KMS-11 (cell line): ENCODE data around the gene IL10RA.

Source experiments
- H2AFZ ChIP-seq: fragments of 200-600 bp; sonication (generic); 2 replicates; pipeline ENCODE4 v1.6.1; 2016; ENCODE audit warnings: antibody characterized with exemption, mixed run types, low read depth
- H3K27ac ChIP-seq: fragments of 200-600 bp; sonication (generic); 2 replicates; pipeline ENCODE4 v1.6.1; 2016; ENCODE audit warnings: mild to moderate bottlenecking, mixed run types
- H3K27me3 ChIP-seq: fragments of 200-600 bp; sonication (generic); 2 replicates; pipeline ENCODE4 v1.6.1; 2017; ENCODE audit warnings: mild to moderate bottlenecking, low read depth, mixed run types, moderate library complexity; ENCODE audit not compliant: insufficient read depth
- H3K36me3 ChIP-seq: fragments of 200-600 bp; sonication (generic); 2 replicates; pipeline ENCODE4 v1.6.1; 2017; ENCODE audit warnings: mild to moderate bottlenecking, mixed run types; ENCODE audit not compliant: insufficient read depth
- H3K4me1 ChIP-seq: fragments of 200-600 bp; sonication (generic); 2 replicates; pipeline ENCODE4 v1.6.1; 2016; ENCODE audit warnings: mild to moderate bottlenecking, low read depth, mixed run types; ENCODE audit not compliant: poor library complexity, severe bottlenecking
- H3K4me2 ChIP-seq: fragments of 200-600 bp; sonication (generic); 2 replicates; pipeline ENCODE4 v1.7.0; 2016; ENCODE audit warnings: mild to moderate bottlenecking, mixed run types
- H3K4me3 ChIP-seq: fragments of 200-600 bp; sonication (generic); IDR thresholded peaks from 2 replicates; pipeline ENCODE4 v1.6.1; 2017; ENCODE audit warnings: low read depth, low read length, mixed read lengths; ENCODE audit not compliant: insufficient read depth
- H3K79me2 ChIP-seq: fragments of 200-600 bp; sonication (generic); 2 replicates; pipeline ENCODE4 v1.6.1; 2016; ENCODE audit warnings: low read depth, mixed run types; ENCODE audit not compliant: insufficient read depth
- H3K9ac ChIP-seq: fragments of 200-600 bp; sonication (generic); 2 replicates; pipeline ENCODE4 v1.6.1; 2016; ENCODE audit warnings: mild to moderate bottlenecking, mixed run types
- H4K20me1 ChIP-seq: fragments of 200-600 bp; sonication (generic); 2 replicates; pipeline ENCODE4 v1.6.1; 2016; ENCODE audit warnings: mild to moderate bottlenecking, mixed run types; ENCODE audit not compliant: insufficient read depth
- TF ChIP-seq, protein P1 (sequence below): fragments of 200-600 bp; sonication (generic); conservative IDR thresholded peaks from 2 replicates; pipeline ENCODE4 v1.6.1; 2017; ENCODE audit warnings: low read depth, mild to moderate bottlenecking, antibody characterized with exemption, low read length, moderate library complexity, mixed read lengths

IL10RA gene

GRCh38 chr11:117992136-117992535 is 5.9 kb downstream of the IL10RA start:
- Histone ChIP-seq H3K4me2 (peak overlapping the region; percentile 42; the same call in 1 of the 2 replicates), H3K4me3 (no peak overlapping the region), H3K36me3 (no peaks in the 10 kb centered on the region), H3K9ac (no peak overlapping the region), H4K20me1 (no peaks in the 10 kb centered on the region), H3K79me2 (no peaks in the 10 kb centered on the region), H2AFZ (no peak overlapping the region), H3K27me3 (no peaks in the 10 kb centered on the region), H3K27ac (no peak overlapping the region), H3K4me1 (peaks cover 31% of the 10 kb centered on the region)
- TF ChIP-seq, protein P1, sequence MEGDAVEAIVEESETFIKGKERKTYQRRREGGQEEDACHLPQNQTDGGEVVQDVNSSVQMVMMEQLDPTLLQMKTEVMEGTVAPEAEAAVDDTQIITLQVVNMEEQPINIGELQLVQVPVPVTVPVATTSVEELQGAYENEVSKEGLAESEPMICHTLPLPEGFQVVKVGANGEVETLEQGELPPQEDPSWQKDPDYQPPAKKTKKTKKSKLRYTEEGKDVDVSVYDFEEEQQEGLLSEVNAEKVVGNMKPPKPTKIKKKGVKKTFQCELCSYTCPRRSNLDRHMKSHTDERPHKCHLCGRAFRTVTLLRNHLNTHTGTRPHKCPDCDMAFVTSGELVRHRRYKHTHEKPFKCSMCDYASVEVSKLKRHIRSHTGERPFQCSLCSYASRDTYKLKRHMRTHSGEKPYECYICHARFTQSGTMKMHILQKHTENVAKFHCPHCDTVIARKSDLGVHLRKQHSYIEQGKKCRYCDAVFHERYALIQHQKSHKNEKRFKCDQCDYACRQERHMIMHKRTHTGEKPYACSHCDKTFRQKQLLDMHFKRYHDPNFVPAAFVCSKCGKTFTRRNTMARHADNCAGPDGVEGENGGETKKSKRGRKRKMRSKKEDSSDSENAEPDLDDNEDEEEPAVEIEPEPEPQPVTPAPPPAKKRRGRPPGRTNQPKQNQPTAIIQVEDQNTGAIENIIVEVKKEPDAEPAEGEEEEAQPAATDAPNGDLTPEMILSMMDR, result no peak

DNA sequence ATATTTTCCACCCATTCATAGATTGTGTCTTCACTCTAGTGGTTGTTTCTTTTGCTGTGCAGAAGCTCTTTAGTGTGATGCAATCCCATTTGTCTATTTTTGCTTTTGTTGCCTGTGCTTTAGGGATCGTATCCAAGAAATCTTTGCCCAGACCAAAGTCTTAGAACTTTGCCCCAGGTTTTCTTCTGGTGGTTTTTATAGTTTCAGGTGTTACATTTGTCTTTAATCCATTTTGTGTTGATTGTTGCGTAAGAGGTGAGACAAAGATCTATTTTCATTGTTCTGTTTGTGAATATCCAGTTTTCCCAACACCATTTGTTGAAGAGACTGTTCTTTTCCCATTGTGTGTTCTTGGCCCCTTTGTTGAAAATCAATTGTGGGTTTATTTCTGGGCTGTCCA is 6.4 kb downstream of the IL10RA start:
- H3K4me2 ChIP-seq, result peak overlapping the region; percentile 42; the same call in 1 of the 2 replicates
- no peak overlapping the region for H3K27ac ChIP-seq
- no peaks in the 10 kb centered on the region for H4K20me1 ChIP-seq
- H3K27me3 ChIP-seq, result no peaks in the 10 kb centered on the region
- H3K36me3 ChIP-seq, result no peaks in the 10 kb centered on the region
- H2AFZ ChIP-seq, result no peak overlapping the region
- no peak overlapping the region for H3K4me3 ChIP-seq
- H3K79me2 ChIP-seq, result no peaks in the 10 kb centered on the region
- TF ChIP-seq, protein P1, result no peak
- H3K9ac ChIP-seq, result no peak overlapping the region
- H3K4me1 ChIP-seq, result peaks cover 27% of the 10 kb centered on the region

DNA sequence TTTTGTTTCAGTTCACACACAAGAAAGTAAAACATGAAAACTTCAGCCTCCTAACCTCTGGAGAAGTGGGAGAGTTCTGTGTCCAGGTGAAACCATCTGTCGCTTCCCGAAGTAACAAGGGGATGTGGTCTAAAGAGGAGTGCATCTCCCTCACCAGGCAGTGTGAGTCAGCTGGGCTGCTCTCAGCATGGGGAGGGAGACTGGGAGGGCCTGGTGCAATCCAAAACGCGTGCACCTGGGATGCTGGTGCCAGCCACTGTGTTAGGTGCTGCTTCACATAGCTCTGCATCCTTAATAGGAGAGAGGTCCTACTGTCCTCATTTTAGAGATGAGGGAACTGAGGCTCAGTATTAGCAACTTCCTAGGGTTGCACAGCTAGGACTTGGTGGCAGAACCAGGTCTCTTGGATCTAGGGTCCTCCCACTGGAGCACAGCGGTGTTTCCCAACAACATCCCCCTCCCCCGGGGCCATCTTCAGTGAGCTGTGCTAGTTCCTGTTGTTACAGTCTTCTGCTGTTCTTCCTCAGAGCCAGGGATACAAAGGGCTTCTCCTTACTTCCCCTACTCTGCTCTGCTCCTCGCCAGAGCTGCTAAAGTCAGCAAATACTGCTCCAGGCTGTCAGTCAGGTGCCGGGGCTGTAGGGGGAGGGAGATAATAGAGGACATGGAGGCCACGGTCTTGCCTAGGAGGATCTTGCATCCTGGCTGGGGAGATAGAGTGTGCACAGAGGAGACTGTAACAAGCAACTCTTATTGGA is 8.0 kb downstream of the IL10RA start:
- H3K79me2 ChIP-seq, result no peaks in the 10 kb centered on the region
- no peaks in the 10 kb centered on the region for H3K36me3 ChIP-seq
- H4K20me1 ChIP-seq, result no peaks in the 10 kb centered on the region
- TF ChIP-seq, protein P1, result no peak
- no peaks in the 10 kb centered on the region for H3K27me3 ChIP-seq
- peaks cover 19% of the 10 kb centered on the region for H3K4me1 ChIP-seq
- H3K4me3 ChIP-seq, result no peak overlapping the region
- no peak overlapping the region for H2AFZ ChIP-seq
- H3K4me2 ChIP-seq, result no peak overlapping the region
- no peak overlapping the region for H3K27ac ChIP-seq
- no peak overlapping the region for H3K9ac ChIP-seq

DNA sequence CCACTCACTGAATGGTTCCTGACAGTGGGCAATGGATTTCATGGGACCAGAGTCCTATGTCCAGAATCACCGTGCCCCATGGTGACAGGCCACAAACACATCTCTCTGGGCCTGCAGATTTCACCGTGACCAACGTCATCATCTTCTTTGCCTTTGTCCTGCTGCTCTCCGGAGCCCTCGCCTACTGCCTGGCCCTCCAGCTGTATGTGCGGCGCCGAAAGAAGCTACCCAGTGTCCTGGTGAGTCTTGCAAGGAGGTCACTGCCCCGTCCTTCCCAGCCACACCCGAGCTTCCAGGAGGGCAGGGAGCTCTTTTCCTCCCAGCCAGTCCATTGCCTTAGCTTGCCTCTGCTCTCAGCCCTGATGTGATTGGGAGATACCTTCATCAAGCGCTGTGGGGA is 9.3 kb downstream of the IL10RA start:
- peaks cover 19% of the 10 kb centered on the region for H3K4me1 ChIP-seq
- no peaks in the 10 kb centered on the region for H3K27me3 ChIP-seq
- no peaks in the 10 kb centered on the region for H4K20me1 ChIP-seq
- H3K27ac ChIP-seq, result no peak overlapping the region
- H3K4me3 ChIP-seq, result no peak overlapping the region
- H3K4me2 ChIP-seq, result no peak overlapping the region
- no peaks in the 10 kb centered on the region for H3K36me3 ChIP-seq
- no peak overlapping the region for H2AFZ ChIP-seq
- TF ChIP-seq, protein P1, result no peak
- no peaks in the 10 kb centered on the region for H3K79me2 ChIP-seq
- no peak overlapping the region for H3K9ac ChIP-seq
